VCaP (cell line): ENCODE measurements around the gene NCAPG.

Experiments
- H3K27ac ChIP-seq: fragments of 450-650 bp; 2 replicates; pipeline ENCODE4 v1.5.1; 2017
- TF ChIP-seq, protein P1 (sequence below): fragments of 450-650 bp; conservative IDR thresholded peaks from 2 replicates; pipeline ENCODE4 v1.5.1; 2017; ENCODE audit warnings: mild to moderate bottlenecking, moderate library complexity

Gene NCAPG

DNA sequence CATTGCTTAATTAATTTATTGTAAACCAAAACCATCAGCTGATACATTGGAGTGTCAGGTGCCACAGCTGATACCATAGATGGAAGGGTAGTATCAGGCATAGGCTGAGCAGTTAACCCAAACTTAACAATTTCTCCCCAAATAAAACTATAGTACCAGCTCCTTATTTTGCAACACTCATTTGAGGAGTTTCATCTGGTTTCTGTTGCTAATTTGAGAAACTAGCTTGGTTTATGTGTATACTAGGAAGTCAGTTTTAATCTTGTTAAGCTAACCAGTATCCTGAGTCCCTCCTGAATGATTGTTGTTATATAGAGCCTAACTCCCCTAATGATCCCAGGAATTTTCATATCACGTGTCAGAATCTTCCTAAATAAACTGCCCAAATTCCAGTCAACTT is 13.0 kb upstream of the NCAPG start:
- no peak overlapping the region for H3K27ac ChIP-seq
- TF ChIP-seq, protein P1, sequence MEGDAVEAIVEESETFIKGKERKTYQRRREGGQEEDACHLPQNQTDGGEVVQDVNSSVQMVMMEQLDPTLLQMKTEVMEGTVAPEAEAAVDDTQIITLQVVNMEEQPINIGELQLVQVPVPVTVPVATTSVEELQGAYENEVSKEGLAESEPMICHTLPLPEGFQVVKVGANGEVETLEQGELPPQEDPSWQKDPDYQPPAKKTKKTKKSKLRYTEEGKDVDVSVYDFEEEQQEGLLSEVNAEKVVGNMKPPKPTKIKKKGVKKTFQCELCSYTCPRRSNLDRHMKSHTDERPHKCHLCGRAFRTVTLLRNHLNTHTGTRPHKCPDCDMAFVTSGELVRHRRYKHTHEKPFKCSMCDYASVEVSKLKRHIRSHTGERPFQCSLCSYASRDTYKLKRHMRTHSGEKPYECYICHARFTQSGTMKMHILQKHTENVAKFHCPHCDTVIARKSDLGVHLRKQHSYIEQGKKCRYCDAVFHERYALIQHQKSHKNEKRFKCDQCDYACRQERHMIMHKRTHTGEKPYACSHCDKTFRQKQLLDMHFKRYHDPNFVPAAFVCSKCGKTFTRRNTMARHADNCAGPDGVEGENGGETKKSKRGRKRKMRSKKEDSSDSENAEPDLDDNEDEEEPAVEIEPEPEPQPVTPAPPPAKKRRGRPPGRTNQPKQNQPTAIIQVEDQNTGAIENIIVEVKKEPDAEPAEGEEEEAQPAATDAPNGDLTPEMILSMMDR = no peak

DNA sequence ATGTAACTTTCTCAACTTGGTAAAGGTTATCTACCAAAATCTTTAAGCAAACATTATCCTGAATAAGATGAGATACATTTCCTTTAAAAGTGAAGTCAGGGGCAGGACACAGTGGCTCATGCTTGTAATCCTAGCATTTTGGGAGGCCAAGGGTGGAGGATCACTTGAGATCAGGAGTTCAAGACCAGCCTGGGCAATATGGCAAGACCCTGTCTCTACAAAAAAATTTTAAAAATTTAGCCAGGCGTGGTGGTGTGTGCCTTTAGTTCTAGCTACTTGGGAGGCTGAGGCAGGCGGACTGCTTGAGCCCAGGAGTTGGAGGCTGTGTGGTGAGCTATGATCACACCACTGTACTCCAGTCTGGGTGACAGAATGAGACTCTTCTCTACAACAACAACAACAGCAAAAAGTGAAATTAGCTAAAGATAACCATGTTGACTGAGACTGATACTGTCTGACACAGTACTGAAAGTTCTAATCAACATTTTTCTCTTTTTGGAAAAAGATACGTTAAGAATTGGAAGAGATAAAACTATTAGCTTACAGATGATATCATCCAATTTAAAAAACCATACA is 5.1 kb upstream of the NCAPG start:
- TF ChIP-seq, protein P1 = no peak
- no peak overlapping the region for H3K27ac ChIP-seq

DNA sequence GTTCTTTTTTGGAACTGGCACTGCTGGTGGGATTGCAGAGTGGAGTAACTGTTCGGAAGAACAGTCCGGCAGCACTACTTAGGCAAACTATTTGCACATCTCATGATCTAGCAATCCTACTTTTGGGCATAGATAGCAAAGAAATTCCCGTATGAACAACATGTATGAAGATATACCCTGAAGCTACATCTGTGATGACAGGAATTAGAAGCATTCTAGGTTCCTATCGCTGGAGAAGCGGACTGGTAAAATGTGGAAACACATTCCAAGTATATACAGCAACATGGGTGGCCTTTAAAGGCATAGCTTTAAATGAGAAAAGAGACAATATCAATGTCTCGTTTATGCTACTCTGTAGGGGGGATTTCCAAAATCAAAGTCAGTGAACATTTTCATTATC is 3.3 kb upstream of the NCAPG start:
- peak overlapping the region; percentile 90; the same call in 1 of the 2 replicates for H3K27ac ChIP-seq
- TF ChIP-seq, protein P1 = no peak

DNA sequence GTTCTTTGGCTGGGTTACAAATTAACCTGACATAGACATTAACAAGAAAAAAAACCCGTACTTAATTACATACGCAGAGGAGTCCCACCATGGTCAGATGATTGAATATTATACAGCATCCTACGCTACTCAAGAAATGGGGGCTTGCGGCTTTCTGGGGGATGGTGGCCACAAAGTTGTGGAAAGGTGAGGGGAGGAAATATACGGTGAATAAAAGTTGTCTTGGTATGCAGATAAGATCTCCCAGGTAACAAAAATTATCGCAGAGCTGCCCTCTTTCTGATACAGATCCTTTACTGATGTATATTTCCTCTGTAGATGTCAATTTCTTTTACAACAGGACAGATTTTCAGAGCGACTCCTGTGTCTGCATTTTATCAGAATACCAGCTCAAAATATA is 1.1 kb upstream of the NCAPG start:
- TF ChIP-seq, protein P1 = no peak
- H3K27ac ChIP-seq = peak overlapping the region; percentile 90

DNA sequence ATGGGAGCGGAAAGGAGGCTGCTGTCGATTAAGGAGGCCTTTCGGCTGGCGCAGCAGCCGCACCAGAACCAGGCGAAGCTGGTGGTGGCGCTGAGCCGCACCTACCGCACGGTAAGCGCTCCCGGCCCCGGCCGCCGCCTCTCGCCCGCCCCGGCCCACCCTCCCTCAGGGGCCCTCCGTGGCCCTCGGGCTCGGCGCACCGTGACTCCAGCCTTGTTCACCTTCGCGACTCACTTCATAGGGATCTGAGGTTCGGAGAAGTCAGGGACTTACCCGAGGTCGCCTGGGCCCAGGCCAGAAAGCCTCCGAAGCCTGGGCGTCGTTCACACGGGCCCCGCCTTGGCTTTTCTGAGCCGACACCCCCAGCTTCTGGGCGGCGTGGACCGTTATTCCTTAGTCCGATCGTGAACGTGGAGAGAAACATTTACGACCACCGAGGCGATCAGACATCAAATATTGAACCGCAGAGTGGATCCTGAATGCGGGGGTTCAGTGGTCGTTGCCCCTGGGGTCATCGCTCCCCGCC is 362 bp downstream of the NCAPG start:
- TF ChIP-seq, protein P1 = no peak
- peak overlapping the region; percentile 90 for H3K27ac ChIP-seq

DNA sequence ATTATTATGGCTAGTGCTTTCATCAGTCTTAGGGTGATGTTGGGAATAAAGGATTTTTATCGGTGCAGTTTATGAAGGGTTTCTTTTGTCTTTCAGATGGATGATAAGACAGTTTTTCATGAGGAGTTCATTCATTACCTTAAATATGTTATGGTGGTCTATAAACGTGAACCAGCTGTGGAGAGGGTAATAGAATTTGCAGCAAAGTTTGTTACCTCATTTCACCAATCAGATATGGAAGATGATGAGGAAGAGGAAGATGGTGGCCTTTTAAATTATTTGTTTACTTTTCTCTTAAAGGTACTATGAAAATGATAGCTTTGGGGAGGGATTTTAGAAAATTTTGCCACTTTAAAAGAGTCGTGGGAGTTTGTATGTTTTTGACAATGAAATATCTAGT is 1.3 kb downstream of the NCAPG start:
- TF ChIP-seq, protein P1 = no peak
- H3K27ac ChIP-seq = peak overlapping the region; percentile 90

DNA sequence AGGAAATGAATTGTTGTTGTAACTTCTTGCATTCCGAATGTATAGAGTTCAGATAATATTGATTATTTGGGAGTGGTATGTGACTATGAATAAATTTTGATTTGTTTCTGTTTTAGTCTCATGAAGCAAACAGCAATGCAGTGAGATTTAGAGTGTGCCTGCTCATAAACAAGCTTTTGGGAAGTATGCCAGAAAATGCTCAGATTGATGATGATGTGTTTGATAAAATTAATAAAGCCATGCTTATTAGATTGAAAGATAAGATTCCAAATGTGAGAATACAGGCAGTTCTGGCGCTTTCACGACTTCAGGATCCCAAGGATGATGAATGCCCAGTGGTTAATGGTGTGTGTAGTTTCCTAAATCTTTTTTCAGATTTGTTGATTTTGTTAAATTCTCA is 2.0 kb downstream of the NCAPG start:
- H3K27ac ChIP-seq = peak overlapping the region; percentile 90
- TF ChIP-seq, protein P1 = no peak
